HG02610 (cell line): ENCODE results near the gene MEMO1.
A peak's percentile ranks its signal among the peaks of the same experiment; 100 is the strongest.

ENCODE experiments used
- ATAC-seq: cut with Tn5 transposase; IDR thresholded peaks from one replicate; pipeline ENCODE4 v1.9.1; 2021; ENCODE audit warnings: mild to moderate bottlenecking, moderate library complexity; ENCODE audit not compliant: unreplicated experiment

Gene MEMO1

GRCh38 chr2:31998731-31999383 lies 12.0 kb downstream of the MEMO1 start:
- ATAC-seq: no peak

GRCh38 chr2:31997653-31998052 lies 13.2 kb downstream of the MEMO1 start:
- no peak for ATAC-seq

- no peak for ATAC-seq
Observed at GRCh38 chr2:31996571-31997150, 14.1 kb downstream of the MEMO1 start.

GRCh38 chr2:31992934-31993333 lies 17.9 kb downstream of the MEMO1 start:
- no peak for ATAC-seq

- ATAC-seq: no peak
Observed at GRCh38 chr2:31992025-31992579, 18.7 kb downstream of the MEMO1 start.

DNA sequence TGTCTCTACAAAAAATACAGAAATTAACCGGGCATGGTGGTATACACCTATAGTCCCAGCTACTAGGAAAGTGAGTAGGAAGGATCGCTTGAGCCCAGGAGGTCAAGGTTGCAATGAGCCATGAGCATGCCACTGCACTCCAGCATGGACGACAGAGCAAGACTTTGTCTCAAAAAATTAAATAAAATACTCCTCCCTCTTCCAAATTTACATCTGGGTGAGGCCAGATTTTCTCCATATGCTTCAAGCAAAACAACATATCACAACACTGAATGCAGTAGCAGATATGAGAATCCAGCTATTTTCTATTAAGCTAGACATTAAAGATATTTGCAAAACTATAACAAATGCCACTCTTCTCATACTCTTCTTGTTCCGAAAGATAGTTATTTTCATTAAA lies 20.9 kb downstream of the MEMO1 start:
- ATAC-seq: no peak

- no peak for ATAC-seq
Observed at GRCh38 chr2:31987454-31988220, 23.2 kb downstream of the MEMO1 start.

DNA sequence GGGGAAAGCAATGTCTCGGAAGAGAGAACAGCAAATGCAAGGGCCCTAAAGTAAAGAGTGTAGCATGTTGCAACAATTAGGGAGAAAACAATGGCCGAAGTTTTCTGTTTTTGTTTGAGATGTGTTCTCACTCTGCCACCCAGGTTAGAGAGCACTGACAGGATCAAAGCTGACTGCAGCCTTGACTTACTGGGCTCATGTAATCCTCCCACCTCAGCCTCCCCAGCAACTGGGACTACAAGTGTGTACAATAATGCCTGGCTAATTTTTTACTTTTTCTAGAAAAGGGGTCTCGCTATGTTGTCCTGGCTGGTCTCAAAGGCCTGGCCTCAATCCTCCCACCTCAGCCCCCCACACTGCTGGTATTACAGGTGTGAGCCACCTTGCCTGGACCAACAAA lies 23.9 kb downstream of the MEMO1 start:
- ATAC-seq: no peak

DNA sequence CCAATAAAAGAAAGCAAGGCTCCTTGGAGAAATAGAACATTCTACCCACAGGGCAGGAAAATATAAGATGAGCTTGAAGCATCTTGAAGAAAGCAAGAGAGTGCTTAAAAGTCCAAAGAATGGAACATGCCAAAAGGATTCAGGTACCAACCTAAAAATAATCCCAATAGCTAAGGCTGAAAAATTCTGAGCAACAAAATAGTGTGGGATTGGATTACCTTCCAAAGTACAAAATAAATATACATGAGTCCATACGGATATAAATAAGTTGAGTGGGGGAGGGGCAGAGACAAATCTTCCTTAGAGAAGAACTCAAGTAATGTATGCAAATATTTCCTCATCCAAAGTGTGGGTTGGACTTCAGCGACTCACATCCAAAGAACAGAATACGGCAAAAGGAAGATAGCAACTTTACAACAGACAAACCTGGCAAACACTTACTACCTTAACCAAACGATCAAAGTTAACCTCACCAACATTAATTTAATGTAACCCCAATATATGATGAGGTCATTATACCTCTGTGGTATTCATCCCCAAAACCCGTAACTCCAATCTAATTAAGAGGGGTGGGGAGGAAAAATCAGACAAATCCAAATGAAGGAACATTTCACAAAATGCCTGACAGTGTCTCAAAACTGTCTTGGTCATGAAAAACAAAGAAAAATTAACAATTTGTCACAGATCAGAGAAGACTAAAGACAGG lies 26.9 kb downstream of the MEMO1 start:
- ATAC-seq: no peak

GRCh38 chr2:31980674-31981356 lies 30.0 kb downstream of the MEMO1 start:
- ATAC-seq: peak; percentile 99

GRCh38 chr2:31979956-31980355 lies 30.9 kb downstream of the MEMO1 start:
- ATAC-seq: no peak

DNA sequence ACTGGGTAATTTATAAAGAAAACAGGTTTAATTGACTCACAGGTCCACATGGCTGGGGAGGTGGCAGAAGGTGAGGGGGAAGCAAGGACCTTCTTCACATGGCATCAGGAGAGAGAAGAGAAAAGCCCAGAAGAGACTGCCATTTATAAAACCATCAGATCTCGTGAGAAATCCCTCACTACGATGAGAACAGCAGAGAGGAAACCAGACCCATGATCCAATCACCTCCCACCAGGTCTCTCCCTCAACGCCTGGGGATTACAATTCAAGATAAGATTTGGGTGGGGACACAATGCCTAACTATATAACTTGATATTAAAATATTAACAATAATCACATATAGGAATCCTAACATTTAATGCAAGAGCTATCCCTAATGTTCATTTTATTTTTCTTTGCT lies 31.8 kb downstream of the MEMO1 start:
- no peak for ATAC-seq

DNA sequence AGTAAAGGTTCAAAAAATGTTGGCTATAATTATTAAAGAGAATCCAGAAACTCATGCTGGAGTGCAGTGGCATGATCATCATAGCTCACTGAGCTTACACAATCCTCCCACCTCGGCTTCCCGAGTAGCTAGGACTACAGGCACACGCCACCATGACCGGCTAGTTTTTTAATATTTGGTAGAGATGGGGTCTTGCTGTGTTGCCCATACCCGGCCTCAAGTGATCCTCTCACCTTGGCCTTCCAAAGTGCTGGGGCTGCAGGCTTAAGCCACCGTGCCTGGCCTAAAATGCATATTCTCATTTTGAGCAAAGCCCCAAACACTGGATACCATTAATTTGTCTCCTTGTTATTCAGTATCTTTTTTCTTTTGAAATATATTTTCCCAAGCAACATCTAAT lies 32.4 kb downstream of the MEMO1 start:
- no peak for ATAC-seq

DNA sequence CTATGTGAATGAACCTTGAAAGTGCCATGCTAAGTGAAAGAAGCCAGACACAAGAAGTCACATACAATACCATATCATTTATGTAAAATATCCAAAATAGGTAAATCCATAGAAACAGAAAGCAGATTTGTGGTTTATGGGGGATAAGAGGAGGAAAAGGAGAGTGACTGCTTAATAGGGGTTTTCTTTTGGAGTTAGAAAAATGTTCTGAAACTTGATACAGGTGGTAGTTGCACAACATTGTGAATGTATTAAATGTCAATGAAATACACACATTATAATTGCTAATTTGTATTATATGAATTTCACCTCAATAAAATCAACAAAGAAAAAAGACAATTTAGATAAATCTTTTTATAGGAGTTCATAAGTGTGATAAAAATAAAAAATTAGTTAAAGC lies 37.1 kb downstream of the MEMO1 start:
- no peak for ATAC-seq

DNA sequence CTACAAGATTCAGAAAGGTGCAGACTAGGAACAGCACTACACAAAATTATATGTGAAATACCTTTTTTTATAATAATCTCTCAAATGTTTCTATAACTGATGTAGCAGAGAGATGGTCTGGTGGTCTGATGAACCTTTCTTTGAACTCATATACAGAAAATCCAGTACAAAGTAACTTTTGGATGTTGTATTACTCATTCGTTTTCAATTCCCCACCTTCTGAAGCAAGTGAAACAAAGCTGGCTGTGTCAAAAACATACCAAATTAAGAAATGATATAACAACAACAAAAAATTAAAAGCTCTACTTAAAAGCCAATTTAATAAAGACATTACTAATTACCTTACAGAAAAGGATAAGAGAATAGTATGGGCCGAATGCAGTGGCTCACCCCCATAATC lies 38.7 kb downstream of the MEMO1 start:
- peak; percentile 62 for ATAC-seq

DNA sequence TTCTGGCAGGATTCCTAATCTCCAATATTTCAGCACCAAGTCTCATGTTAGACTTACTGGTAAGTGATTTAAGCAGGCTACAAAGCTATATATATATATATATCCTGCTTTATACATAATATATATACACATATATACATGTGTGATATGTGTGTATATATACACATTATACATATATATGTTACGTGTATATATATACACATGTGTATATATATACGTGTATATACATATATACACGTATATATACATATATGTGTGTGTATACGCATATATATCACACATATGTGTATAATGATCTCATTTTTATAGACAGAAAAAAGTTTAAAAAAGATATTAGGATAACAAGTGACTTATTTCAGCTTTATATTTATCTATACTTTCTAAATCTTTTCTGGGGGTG lies 41.6 kb downstream of the MEMO1 start:
- no peak for ATAC-seq

- no peak for ATAC-seq
Observed at GRCh38 chr2:31967790-31968189, 43.0 kb downstream of the MEMO1 start.

GRCh38 chr2:31966402-31966801 lies 44.4 kb downstream of the MEMO1 start:
- peak; percentile 71 for ATAC-seq

GRCh38 chr2:31965094-31965493 lies 45.7 kb downstream of the MEMO1 start:
- no peak for ATAC-seq

- peak; percentile 50 for ATAC-seq
Observed at GRCh38 chr2:31962757-31963361, 47.9 kb downstream of the MEMO1 start.
